Neural cell (in vitro differentiated cells): ENCODE data around the gene PRKCSH. TPM values are rescaled to one million over a fixed set of nuclear protein-coding genes. Genes with fewer than 3 reads are reported as not detected.
"Not testable (repeated sequence)": the region's sequence is repeated elsewhere in the genome, so short reads cannot be mapped to it uniquely, and the experiment has no call there.

Experiments
- H2AFZ ChIP-seq: fragments of 200-600, 300-800 bp; sonication (generic), shearing (Covaris generic); 2 replicates; pipeline ENCODE4 v1.6.0; 2014; ENCODE audit warnings: low read depth, mild to moderate bottlenecking, antibody characterized with exemption, low read length, moderate library complexity
- H3F3A ChIP-seq: fragments of 200-600 bp; shearing (Covaris generic); 2 replicates; pipeline ENCODE4 v1.6.1; 2016; ENCODE audit warnings: mild to moderate bottlenecking, moderate library complexity, mixed read lengths, antibody characterized with exemption, low read length; ENCODE audit not compliant: insufficient read depth, poor library complexity, severe bottlenecking
- H3K27ac ChIP-seq: fragments of 200-600, 300-800 bp; sonication (generic), shearing (Covaris generic); 2 replicates; pipeline ENCODE4 v1.5.1; 2014; ENCODE audit warnings: mild to moderate bottlenecking, low read length, moderate library complexity
- H3K27me3 ChIP-seq: fragments of 300-800, 200-600 bp; sonication (generic), shearing (Covaris generic); 2 replicates; pipeline ENCODE4 v1.6.0; 2014; ENCODE audit warnings: mild to moderate bottlenecking, low read depth, low read length, moderate library complexity; ENCODE audit not compliant: insufficient read depth
- H3K36me3 ChIP-seq: fragments of 300-800, 200-600 bp; sonication (generic), shearing (Covaris generic); 2 replicates; pipeline ENCODE4 v1.5.1; 2014; ENCODE audit warnings: mild to moderate bottlenecking, antibody characterized with exemption, low read length, moderate library complexity; ENCODE audit not compliant: insufficient read depth
- H3K4me2 ChIP-seq: fragments of 300-800, 200-600 bp; sonication (generic), shearing (Covaris generic); 2 replicates; pipeline ENCODE4 v1.6.0; 2014; ENCODE audit warnings: mild to moderate bottlenecking, low read length
- H3K4me3 ChIP-seq: fragments of 300-800, 200-600 bp; sonication (generic), shearing (Covaris generic); 2 replicates; pipeline ENCODE4 v1.5.1; 2014; ENCODE audit warnings: mild to moderate bottlenecking, low read length, moderate library complexity
- H3K79me2 ChIP-seq: fragments of 200-600 bp; shearing (Covaris generic); replicated peaks from 2 replicates; pipeline ENCODE4 v1.6.0; 2014; ENCODE audit warnings: mild to moderate bottlenecking, low read length, moderate library complexity; ENCODE audit not compliant: insufficient read depth
- H3K9ac ChIP-seq: fragments of 300-800, 200-600 bp; sonication (generic), shearing (Covaris generic); 2 replicates; pipeline ENCODE4 v1.6.1; 2016; ENCODE audit warnings: mild to moderate bottlenecking, low read length, mixed read lengths
- H3K9me2 ChIP-seq: fragments of 200-600 bp; shearing (Covaris generic); 2 replicates; pipeline ENCODE4 v1.6.1; 2016; ENCODE audit warnings: mild to moderate bottlenecking, low read length, mixed read lengths; ENCODE audit not compliant: insufficient read depth
- H3K9me3 ChIP-seq: fragments of 200-600, 300-800 bp; sonication (generic), shearing (Covaris generic); 2 replicates; pipeline ENCODE4 v1.6.1; 2016; ENCODE audit warnings: mild to moderate bottlenecking, mixed run types, low read length, moderate library complexity, mixed read lengths
- H4K20me1 ChIP-seq: fragments of 200-600 bp; shearing (Covaris generic); 2 replicates; pipeline ENCODE4 v1.6.1; 2016; ENCODE audit warnings: mild to moderate bottlenecking, mixed run types; ENCODE audit not compliant: insufficient read depth
- CTCF ChIP-seq: fragments of 450-650 bp; IDR thresholded peaks from 2 replicates; pipeline ENCODE4 v1.5.1; 2014; ENCODE audit warnings: antibody characterized with exemption, mild to moderate bottlenecking, moderate library complexity; ENCODE audit not compliant: poor library complexity, severe bottlenecking
- EP300 ChIP-seq: fragments of 450-650 bp; conservative IDR thresholded peaks from 2 replicates; pipeline ENCODE4 v1.6.1; 2014; ENCODE audit warnings: antibody characterized with exemption, mild to moderate bottlenecking, moderate library complexity; ENCODE audit not compliant: poor library complexity, severe bottlenecking
- EZH2 ChIP-seq: fragments of 200-600, 300-800 bp; shearing (Covaris generic), sonication (generic); IDR thresholded peaks from 2 replicates; pipeline ENCODE4 v1.6.1; 2014; ENCODE audit warnings: antibody characterized with exemption, low read length, borderline replicate concordance, mild to moderate bottlenecking; ENCODE audit not compliant: insufficient read depth, poor library complexity, severe bottlenecking
- MXI1 ChIP-seq: fragments of 450-650 bp; conservative IDR thresholded peaks from 2 replicates; pipeline ENCODE4 v1.6.1; 2014; ENCODE audit warnings: antibody characterized with exemption, mild to moderate bottlenecking; ENCODE audit not compliant: poor library complexity, severe bottlenecking
- POLR2AphosphoS5 ChIP-seq: IDR thresholded peaks from 2 replicates; pipeline ENCODE4 v1.6.1; 2012
- RAD21 ChIP-seq: fragments of 450-650 bp; conservative IDR thresholded peaks from 2 replicates; pipeline ENCODE4 v1.6.1; 2014; ENCODE audit warnings: antibody characterized with exemption, mild to moderate bottlenecking, moderate library complexity
- REST ChIP-seq: IDR thresholded peaks from 2 replicates; pipeline ENCODE4 v1.6.1; 2012; ENCODE audit warnings: borderline replicate concordance
- SMC3 ChIP-seq: fragments of 450-650 bp; conservative IDR thresholded peaks from 2 replicates; pipeline ENCODE4 v1.6.1; 2014; ENCODE audit warnings: antibody characterized with exemption, mild to moderate bottlenecking, moderate library complexity; ENCODE audit not compliant: poor library complexity
- TAF1 ChIP-seq: IDR thresholded peaks from 2 replicates; pipeline ENCODE4 v1.6.1; 2012; ENCODE audit warnings: low read depth
- polyA plus RNA-seq: library from polyadenylated mRNA; depleted of rRNA; stranded (reverse); fragments of >200 nt; gene quantifications from 2 replicates; pipeline ENCODE4 v1.2.3, GENCODE V29; 2014

Gene PRKCSH
- polyA plus RNA-seq, 1 donor from 2014 or later, result 29.6 TPM

- no peaks in the 10 kb centered on the region for H3K79me2 ChIP-seq
- no peak overlapping the region for H3K9ac ChIP-seq
- H4K20me1 ChIP-seq, result no peaks in the 10 kb centered on the region
- no peaks in the 10 kb centered on the region for H3K27me3 ChIP-seq
- no peaks in the 10 kb centered on the region for H3K9me3 ChIP-seq
- H3K27ac ChIP-seq, result no peak overlapping the region
- TF ChIP-seq POLR2AphosphoS5 (no peak), RAD21 (no peak), EP300 (no peak), SMC3 (no peak)
- H3K9me2 ChIP-seq, result no peaks in the 10 kb centered on the region
- H3F3A ChIP-seq, result no peaks in the 10 kb centered on the region
- no peak overlapping the region for H3K4me2 ChIP-seq
- H2AFZ ChIP-seq, result no peak overlapping the region
- no peak overlapping the region for H3K4me3 ChIP-seq
- H3K36me3 ChIP-seq, result no peaks in the 10 kb centered on the region
These were observed 22.4 kb downstream of the PRKCSH start for GRCh38 chr19:11457831-11458230.

GRCh38 chr19:11458236-11458900, 22.9 kb downstream of the PRKCSH start:
- no peak overlapping the region for H3K27ac ChIP-seq
- H3K9me2 ChIP-seq, result no peaks in the 10 kb centered on the region
- H3K9ac ChIP-seq, result no peak overlapping the region
- H3K9me3 ChIP-seq, result no peaks in the 10 kb centered on the region
- no peaks in the 10 kb centered on the region for H3K27me3 ChIP-seq
- H3K79me2 ChIP-seq, result no peaks in the 10 kb centered on the region
- no peak overlapping the region for H2AFZ ChIP-seq
- H3K4me2 ChIP-seq, result no peak overlapping the region
- H3F3A ChIP-seq, result no peaks in the 10 kb centered on the region
- no peak for TF ChIP-seq CTCF
- TF ChIP-seq EP300, result no peak
- no peak for TF ChIP-seq TAF1
- TF ChIP-seq RAD21, result no peak
- no peak for TF ChIP-seq EZH2
- no peak for TF ChIP-seq SMC3
- no peak for TF ChIP-seq REST
- TF ChIP-seq MXI1, result no peak
- no peak for TF ChIP-seq POLR2AphosphoS5
- no peaks in the 10 kb centered on the region for H3K36me3 ChIP-seq
- H3K4me3 ChIP-seq, result no peak overlapping the region
- no peaks in the 10 kb centered on the region for H4K20me1 ChIP-seq

- H3K79me2 ChIP-seq, H3K36me3 ChIP-seq, H3K9me3 ChIP-seq, H3K4me2 ChIP-seq, H3F3A ChIP-seq, H3K27ac ChIP-seq, H3K27me3 ChIP-seq, H4K20me1 ChIP-seq, H3K9ac ChIP-seq, H3K9me2 ChIP-seq, H2AFZ ChIP-seq, H3K4me3 ChIP-seq: not testable (repeated sequence)
These were observed 23.5 kb downstream of the PRKCSH start for GRCh38 chr19:11458912-11459311.
